Cardiac muscle cell (in vitro differentiated cells and primary cell): ENCODE results near the gene AATF. TPM values are rescaled to one million over a fixed set of nuclear protein-coding genes. Genes with fewer than 3 reads are reported as not detected.

ENCODE experiments used
- DNase-seq, 2 donors: peaks; one replicate each; pipeline versions ENCODE4 v3.0.0 to v3.0.0-alpha.2; 2010 to 2017; ENCODE audit warnings: low read depth in 1 of 2, low spot score in 1 of 2
- H3K27ac ChIP-seq: fragments of 200-600 bp; sonication (generic); 2 replicates; pipeline ENCODE4 v1.5.1; 2016
- H3K27me3 ChIP-seq: fragments of 200-600 bp; sonication (generic); 2 replicates; pipeline ENCODE4 v1.6.0; 2016; ENCODE audit warnings: control low read depth
- H3K36me3 ChIP-seq: fragments of 200-600 bp; sonication (generic); 2 replicates; pipeline ENCODE4 v1.5.1; 2016; ENCODE audit warnings: control low read depth
- H3K4me1 ChIP-seq: fragments of 200-600 bp; sonication (generic); 2 replicates; pipeline ENCODE4 v1.8.1; 2017; ENCODE audit warnings: low read depth, mild to moderate bottlenecking, mixed run types
- H3K4me3 ChIP-seq: fragments of 200-600 bp; sonication (generic); 2 replicates; pipeline ENCODE4 v1.5.1; 2016; ENCODE audit warnings: mild to moderate bottlenecking
- H3K9me3 ChIP-seq: fragments of 200-600 bp; sonication (generic); 2 replicates; pipeline ENCODE4 v1.5.1; 2017; ENCODE audit warnings: low read depth, mild to moderate bottlenecking, control low read depth
- polyA plus RNA-seq: library from polyadenylated mRNA; unstranded; fragments of >200 nt; fragmentation: Nextera tagmentation; extraction: Ambion mirVana; gene quantifications from 2 replicates; pipeline ENCODE4 v1.2.1, GENCODE V29; 2016
- total RNA-seq: library from RNA; depleted of rRNA; stranded (reverse); fragments of >200 nt; gene quantifications from 2 replicates; pipeline ENCODE4 v1.2.3, GENCODE V29; 2016
- TF ChIP-seq, protein P1 (sequence below): IDR thresholded peaks from 2 replicates; pipeline ENCODE4 v1.5.1; 2012; ENCODE audit warnings: low read depth, mild to moderate bottlenecking, low read length

The AATF gene
- total and polyA plus RNA-seq, 2 experiments from 2014 or later, result 43.3 to 50.2 TPM

DNA sequence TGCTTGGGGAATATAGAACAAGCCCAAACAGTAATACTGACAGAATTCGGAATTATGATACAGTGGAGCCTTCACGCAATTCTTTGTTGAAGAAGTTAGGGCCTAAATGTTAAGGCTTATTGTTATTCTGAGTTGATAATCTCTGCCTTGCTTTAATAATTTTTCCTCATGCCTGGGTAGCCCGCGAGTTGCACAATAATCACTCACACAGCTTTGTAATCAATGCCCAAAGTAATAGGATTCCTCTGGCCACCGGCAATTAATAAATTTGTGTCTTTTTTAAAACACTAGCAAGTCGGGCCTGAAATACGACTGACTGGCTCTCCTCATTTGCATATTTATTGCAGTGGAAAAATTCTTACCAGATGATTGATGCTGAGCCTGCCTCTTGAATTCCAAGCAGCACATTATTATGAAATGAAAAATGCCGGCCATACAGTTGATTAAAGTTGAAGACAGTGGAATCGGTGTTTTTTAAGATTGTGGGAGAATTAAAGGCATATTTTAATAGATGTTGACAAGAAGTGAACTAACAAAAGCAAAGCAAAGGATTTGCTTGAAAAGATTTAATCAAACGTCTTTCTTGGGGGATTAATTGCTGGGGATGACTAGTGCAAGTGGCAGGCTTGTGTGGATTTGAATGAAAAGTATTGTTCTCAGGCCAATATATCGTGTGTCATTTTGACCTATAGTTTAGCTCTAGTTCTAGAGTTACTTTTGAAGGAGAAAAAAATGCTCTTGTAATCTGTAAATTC lies 30.2 kb downstream of the AATF start:
- TF ChIP-seq, protein P1, sequence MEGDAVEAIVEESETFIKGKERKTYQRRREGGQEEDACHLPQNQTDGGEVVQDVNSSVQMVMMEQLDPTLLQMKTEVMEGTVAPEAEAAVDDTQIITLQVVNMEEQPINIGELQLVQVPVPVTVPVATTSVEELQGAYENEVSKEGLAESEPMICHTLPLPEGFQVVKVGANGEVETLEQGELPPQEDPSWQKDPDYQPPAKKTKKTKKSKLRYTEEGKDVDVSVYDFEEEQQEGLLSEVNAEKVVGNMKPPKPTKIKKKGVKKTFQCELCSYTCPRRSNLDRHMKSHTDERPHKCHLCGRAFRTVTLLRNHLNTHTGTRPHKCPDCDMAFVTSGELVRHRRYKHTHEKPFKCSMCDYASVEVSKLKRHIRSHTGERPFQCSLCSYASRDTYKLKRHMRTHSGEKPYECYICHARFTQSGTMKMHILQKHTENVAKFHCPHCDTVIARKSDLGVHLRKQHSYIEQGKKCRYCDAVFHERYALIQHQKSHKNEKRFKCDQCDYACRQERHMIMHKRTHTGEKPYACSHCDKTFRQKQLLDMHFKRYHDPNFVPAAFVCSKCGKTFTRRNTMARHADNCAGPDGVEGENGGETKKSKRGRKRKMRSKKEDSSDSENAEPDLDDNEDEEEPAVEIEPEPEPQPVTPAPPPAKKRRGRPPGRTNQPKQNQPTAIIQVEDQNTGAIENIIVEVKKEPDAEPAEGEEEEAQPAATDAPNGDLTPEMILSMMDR, result no peak
- no peaks in the 10 kb centered on the region for H3K27me3 ChIP-seq
- H3K4me1 ChIP-seq, result peaks cover 3% of the 10 kb centered on the region
- no peaks in the 10 kb centered on the region for H3K9me3 ChIP-seq
- no peak overlapping the region for H3K27ac ChIP-seq
- H3K4me3 ChIP-seq, result no peak overlapping the region
- DNase-seq, result peak in 1 of 2 donors; percentile 19
- H3K36me3 ChIP-seq, result no peaks in the 10 kb centered on the region

DNA sequence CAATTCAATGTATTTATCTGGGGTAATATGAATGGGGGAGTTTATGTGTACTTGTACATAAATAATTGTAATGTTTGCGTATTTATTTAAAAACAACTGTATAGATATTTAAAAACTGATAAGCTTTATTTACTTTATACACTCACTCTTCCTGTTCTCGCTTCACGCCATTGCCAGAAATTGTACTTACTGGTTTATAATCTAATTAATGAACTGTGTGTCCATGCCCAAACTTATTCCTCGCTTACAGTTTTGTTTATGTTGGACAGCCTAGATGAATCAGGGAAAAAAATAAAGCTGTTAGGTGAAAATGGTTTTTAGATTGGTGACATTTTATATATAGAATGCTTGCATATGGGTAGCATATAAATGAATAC lies 30.8 kb downstream of the AATF start:
- Histone ChIP-seq H3K9me3 (no peaks in the 10 kb centered on the region), H3K27ac (no peak overlapping the region), H3K36me3 (no peaks in the 10 kb centered on the region), H3K4me3 (no peak overlapping the region), H3K4me1 (peaks cover 3% of the 10 kb centered on the region), H3K27me3 (no peaks in the 10 kb centered on the region)
- TF ChIP-seq, protein P1, result no peak
- no peak for DNase-seq

DNA sequence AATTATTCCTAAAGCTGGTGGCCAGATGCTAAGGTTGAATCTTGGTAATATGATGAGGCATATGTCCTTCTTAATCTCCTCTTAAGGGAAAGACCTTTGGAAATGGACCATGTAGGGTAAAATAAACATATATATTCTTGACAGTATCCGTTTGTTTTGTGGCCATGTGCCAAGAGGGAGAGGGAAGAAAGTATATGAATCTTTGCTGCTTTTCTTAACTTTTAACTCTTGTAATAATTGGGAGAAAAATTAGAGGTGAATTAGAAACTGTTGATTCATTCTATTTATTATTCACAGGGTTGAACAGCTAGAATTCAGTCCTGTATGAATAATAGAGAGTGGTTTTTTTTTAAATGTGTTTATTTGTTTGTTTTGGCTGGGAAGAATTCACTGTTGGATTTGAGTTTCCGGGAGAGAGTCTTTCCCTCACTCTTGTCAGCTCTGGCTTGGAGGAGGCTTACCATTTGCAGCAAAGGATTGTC lies 31.6 kb downstream of the AATF start:
- H3K36me3 ChIP-seq, result no peaks in the 10 kb centered on the region
- H3K27ac ChIP-seq, result no peak overlapping the region
- DNase-seq, result peak in 1 of 2 donors; percentile 44

DNA sequence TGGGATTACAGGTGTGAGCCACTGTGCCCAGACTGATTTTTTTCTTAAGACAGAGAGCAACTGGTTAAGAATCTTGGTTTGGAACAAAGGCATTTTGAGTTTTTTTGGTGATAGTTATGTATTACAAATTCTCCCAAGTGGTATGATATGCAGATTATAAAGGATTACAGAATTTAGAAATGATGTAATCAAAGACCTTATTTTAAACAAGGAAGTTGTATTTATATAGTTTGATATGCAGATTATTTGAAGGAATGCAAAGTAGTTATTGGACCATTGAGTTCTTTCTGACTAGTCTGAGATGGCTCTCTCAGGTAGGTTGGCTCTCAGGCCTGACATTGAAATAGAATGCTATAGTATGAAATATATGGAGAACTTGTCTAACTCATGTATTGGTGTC lies 34.9 kb downstream of the AATF start:
- Histone ChIP-seq H3K27ac (no peak overlapping the region), H3K4me1 (no peaks in the 10 kb centered on the region), H3K27me3 (no peaks in the 10 kb centered on the region), H3K36me3 (no peaks in the 10 kb centered on the region), H3K4me3 (no peak overlapping the region), H3K9me3 (no peaks in the 10 kb centered on the region)
- TF ChIP-seq, protein P1, result no peak
- no peak for DNase-seq

More for the DNA sequence above, 31.6 kb downstream of the AATF start:
- TF ChIP-seq, protein P1, result no peak
- Histone ChIP-seq H3K4me1 (peaks cover 3% of the 10 kb centered on the region), H3K27me3 (no peaks in the 10 kb centered on the region), H3K4me3 (no peak overlapping the region), H3K9me3 (no peaks in the 10 kb centered on the region)

DNA sequence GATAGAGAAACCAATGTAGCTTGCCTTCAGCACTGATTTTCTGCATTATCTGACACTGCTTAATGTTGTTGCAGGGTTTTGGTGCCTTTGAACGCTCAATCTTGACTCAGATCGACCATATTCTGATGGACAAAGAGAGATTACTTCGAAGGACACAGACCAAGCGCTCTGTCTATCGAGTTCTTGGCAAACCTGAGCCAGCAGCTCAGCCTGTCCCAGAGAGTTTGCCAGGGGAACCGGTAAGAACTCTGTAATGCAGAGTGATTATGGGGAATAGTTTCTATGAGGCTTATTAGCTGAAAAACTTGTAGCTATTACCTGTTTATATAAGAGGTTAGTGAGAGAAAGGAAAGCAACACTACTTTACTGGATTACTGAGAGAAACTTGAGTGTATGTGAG lies 40.4 kb downstream of the AATF start:
- DNase-seq, result no peak
- Histone ChIP-seq H3K36me3 (peaks cover 16% of the 10 kb centered on the region), H3K27ac (no peak overlapping the region), H3K4me3 (no peak overlapping the region), H3K27me3 (no peaks in the 10 kb centered on the region), H3K9me3 (no peaks in the 10 kb centered on the region), H3K4me1 (peaks cover 7% of the 10 kb centered on the region)
- TF ChIP-seq, protein P1, result no peak
